Activated gamma-delta T cell treated with Interleukin-2 at 50 U/mL for 16 hours (primary cell): ENCODE measurements around the gene EIF3D.

ENCODE experiments used
- DNase-seq: peaks from one replicate; pipeline ENCODE4 v3.0.0-alpha.2; 2020

Gene EIF3D

GRCh38 chr22:36461665-36462649 lies 67.0 kb downstream of the EIF3D start:
- DNase-seq = no peak
